Fibroblast of skin of scalp (primary cell): ENCODE measurements around the gene NPAS3.
"Not testable (repeated sequence)": the region's sequence is repeated elsewhere in the genome, so short reads cannot be mapped to it uniquely, and the experiment has no call there.

Experiments used
- DNase-seq: peaks from one replicate; pipeline ENCODE4 v3.0.0-alpha.2; 2013

Gene NPAS3

DNA sequence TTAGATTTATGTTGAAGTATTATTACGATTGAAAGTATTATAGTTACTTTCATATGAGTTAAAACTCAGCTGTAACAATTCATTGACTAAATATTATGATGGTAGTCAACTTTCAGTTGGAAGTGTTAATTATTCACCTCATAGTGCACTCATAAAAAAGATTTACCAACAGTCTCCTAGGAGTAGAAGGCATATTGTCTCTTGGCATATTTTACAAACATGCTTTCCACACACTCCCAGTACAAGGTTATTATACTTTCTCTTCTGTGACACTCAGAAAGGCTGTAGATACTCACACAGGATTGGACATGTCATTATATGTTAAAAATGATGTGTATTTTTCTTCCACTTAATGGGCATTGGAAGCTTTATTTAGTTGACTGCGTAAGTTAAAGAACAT is 147.1 kb downstream of the NPAS3 start:
- DNase-seq: no peak

DNA sequence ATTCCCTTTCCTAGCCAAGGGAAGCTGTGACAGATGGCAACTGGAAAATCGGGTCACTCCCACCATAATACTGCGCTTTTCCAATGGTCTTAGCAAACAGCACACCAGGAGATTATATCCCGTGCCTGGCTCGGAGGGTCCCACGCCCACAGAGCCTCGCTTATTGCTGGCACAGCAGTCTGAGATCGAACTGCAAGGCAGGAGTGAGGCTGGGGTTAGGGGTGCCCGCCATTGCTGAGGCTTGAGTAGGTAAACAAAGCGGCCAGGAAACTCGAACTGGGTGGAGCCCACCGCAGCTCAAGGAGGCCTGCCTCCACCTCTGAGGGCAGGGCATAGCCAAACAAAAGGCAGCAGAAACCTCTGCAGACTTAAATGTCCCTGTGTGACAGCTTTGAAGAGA is 149.6 kb downstream of the NPAS3 start:
- not testable (repeated sequence) for DNase-seq

DNA sequence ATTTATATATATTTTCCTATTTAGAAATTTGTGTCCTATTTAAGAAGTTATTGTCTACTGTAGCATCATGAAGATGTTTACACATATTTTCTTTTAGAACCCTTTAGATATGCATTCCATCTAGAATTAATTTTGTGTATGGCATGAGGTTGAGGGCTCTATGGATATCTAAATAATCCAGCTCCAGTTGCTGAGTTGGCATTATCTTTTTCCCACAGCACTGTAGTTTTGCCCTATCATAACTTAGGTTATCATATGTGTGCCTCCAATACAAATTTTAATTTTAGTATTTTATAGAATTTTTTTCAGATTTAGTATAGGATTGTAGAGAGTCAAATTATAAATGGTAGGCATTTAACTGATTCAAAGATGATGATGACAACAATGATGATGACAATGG is 159.3 kb downstream of the NPAS3 start:
- no peak for DNase-seq

DNA sequence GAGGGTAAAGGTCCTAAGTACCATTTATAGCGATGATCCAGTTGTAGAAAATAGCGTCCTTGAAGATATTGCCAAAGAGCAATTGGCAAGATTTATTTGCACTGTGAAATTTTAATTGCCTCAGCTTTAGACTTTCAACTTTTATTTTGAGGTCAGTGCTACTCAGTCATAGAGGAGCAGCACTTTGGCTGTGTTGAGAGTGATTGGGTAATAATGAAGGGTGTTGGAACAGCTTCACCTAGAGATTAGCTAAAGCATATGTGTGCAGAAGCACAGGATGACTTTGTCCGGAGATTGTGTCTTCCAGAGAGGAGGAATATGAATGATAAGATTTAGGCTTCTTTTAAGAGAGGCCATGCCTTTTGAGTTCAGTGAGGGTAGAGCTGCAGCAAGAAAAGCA is 164.8 kb downstream of the NPAS3 start:
- DNase-seq: no peak

DNA sequence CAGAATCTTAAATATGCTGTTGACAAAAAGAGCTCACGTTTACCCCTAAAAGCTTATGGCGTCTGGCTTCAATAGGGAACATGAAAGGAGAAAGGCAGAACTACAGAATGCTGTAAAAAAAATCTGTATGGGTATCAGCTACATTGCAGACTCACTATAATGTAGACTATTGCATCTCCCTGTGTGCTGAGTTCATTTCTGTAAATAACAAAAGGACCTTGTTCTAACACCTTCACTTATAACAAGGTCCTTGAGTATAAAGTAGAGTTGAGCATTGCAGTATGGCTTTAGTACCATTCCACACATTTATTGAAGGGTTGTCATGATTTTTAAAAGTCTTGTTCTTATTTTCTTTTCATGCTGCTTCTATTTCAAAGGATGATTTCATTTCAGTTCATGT is 165.3 kb downstream of the NPAS3 start:
- DNase-seq: no peak

DNA sequence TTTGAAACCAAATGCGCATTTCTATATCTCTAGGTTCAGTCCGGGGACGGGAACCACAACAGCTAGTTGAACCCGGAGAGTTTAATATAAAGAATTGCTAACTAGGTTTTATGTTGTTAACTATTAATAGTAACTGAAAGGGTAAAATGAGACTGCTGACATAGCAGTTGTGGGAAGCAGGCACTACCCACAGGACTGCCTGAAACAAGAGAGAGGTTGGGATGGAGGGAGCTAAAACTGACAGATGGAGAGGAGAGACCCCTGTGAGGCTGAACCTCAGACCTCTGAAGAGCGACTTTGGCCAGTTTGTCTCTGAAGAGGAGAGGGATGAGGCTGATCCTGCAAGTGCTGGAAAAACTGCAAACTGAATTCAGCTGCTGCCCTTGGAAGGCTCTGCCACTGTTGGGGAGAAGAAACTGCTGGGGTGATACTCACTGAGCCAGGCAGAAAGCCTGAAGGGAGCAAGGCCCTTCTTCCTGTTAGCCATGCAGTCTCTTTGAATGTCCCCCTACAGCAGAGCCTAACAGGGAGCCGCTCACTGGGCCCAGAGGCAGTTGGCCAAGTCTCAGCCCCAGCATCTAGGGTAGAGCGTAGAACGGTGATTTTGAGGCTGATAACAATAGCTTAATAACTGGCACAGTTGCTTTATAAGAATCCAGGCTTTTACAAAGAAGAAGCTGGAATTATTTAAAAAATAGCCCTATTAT is 172.2 kb downstream of the NPAS3 start:
- no peak for DNase-seq

DNA sequence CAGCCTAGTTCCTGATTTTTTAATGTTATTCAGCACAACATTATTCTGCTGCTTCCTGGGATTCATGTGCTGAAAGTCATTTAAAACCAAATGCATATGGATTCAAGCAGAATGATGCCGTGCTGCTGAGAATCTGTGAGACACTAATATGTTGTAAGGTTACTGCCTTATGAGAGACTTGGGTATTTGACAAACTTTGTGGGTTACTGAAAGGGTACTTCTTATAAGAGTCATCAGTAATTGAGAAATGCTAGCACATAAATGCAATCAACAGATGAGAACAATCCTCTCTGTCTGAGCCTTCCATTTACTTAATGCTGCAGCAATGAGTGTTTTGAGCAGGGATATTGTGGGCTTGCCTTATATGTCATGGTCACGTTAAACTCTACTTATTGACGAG is 175.7 kb downstream of the NPAS3 start:
- no peak for DNase-seq

DNA sequence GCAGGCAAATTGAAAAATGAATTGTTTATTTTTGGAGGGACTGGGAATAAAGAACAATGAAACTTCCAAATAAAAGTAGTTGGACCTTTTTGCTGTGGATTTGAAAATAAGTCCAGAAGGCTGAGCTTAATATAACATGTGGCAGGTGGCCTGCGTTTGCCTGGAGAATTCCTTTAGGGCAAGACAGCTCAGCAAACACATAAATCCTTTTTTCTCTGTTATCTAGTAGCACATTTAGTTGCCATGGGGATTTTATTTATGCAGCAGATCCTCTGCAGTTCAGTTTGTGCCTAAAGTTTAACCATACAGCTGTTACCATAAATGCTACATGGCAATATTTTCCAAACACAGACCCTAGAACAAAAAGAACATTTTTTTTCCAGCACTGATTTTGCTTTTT is 180.0 kb downstream of the NPAS3 start:
- DNase-seq: no peak

DNA sequence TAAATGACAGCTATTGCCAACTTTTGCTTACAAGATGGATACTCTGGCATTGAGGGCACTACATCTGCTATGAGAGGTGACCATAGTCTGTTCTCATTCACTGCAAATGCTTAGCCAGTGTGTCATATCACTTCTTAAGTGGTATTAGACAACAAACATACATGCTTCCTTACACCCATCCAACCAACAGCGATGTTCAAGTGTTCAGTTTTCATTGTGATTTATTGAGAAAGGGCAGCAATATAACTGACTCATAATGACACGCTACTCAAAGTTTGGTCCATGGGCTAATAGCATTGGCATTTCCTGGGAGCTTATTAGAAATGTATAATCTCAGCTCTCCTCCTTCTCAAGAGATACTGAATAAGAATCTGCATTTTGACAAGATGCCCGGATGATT is 181.7 kb downstream of the NPAS3 start:
- DNase-seq: peak; percentile 76

DNA sequence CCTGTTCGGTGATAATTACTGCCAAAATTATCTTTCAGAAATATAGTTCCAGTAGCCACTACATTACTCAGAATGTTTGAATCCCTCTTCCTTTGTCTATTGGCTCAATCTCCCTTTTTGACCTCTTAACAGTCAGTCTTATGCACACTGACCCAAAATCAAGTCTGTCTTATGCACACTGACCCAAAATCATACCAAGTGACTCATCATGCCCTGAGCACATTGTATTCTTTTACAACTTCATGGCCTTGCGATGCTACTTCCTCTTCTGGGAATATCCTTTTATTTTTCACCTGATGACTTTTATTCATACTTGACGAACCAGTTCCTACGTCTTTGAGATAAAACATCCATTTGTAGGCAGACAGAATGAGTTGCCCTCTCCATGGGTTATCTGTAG is 182.3 kb downstream of the NPAS3 start:
- DNase-seq: peak; percentile 6

DNA sequence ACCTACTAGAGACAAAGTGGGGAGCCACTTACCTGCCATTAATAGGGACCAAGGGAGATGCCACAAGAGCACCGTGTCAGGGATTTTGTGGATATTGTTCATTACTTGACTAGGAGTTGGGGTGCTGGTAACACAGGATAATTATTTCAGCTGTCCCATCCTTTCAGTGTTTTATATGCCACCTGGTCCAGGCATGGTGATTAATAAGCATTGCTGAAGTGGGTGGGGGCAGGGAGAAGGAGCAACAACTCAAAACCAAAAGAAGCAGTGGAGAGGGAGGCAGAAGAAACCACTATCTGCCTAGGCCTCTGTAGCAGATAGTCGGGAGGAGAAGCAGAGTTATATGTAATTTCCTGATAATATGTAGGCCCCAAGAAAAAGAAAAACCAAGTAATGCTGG is 184.6 kb downstream of the NPAS3 start:
- no peak for DNase-seq

DNA sequence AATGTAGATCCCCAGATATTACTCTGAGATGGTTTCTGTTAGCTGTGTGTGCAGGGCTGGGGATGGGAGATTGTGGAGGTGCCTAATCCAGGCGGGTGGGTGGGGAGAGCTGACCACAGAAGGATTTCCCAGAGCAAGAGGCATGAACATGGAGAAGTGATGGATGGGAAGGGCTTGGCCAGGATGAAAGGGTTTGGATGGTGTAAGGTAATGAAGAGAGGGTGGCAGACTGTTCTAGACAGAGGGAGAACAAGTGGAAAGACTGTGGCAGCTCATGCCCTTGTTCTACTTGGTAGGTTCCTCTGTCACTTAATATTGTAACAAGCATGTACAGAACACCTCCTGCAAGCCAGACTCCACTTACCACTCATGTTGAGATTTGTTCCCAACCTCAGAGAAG is 187.8 kb downstream of the NPAS3 start:
- DNase-seq: no peak

DNA sequence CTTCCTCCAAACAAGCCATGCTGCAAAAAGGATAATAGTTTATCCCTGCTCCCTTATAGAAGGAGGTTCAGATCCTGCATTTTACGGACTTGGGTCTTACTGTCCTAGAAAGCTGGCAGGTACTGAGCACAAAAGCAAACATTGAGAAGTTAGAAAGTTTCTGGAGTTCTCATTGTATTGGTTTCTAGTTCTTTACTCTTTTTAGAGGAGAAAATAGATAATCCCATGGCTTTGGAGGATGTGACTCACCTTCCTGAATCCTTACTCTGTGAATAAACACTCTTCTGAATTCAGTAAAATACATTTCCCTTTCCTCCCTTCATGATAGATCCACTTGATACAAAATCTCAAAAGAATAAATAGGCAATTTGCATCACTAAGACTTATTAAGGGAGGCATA is 188.9 kb downstream of the NPAS3 start:
- DNase-seq: peak; percentile 4

DNA sequence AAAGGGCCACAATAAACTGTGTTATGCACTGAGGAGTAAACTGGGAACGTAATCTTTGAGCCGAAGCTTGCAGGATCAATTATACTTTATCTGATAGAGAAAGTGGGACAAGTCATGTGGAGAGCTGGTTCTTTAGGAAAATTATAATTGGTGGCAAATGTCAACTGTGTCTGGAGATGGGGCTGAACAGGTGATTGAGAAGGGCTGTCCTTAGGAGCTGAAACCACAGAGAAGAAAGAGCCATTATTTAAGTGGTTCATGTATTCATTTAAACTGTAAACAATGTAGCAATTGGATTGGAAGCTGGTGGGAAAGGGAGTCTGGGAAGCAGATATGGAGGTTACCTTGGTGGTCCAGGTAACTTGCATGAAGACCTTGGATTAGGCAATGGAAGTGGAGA is 193.1 kb downstream of the NPAS3 start:
- no peak for DNase-seq

DNA sequence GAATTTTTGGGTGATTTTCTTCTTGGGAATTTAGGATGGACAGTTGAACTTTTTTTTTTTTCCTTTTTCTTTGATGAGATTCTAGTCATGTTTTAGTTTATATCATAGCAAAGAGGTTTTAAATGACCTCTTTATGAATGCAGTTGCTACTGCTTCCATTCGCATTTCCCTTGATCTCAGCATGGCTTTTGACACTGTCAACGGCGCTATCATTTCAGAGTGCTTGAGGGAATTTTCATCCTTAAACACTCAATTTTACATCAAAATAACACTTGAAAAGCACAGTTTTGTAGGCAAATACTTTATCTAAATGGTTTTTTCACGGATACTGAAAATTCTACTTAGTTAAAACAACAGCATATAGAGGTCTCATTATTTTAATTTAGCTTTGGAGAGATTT is 195.5 kb downstream of the NPAS3 start:
- DNase-seq: no peak

DNA sequence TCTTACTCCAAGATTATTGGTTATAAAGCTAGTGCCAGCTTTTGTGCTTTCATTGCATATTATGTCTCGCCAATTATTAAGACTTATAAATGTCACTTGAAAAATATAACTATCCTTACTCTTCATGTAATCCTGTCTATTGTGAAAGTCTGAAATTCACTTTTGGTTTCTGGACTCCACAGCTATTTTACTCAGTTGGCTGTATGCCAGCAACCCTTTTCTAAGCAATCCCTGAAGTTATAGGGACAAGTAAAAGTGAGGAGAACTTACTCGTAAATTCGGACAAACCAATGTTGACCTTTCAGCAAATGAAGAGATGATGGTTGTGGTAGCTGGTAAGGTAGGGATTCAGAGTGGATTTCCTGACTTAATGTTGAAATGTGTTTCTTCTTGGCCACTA is 196.3 kb downstream of the NPAS3 start:
- no peak for DNase-seq

DNA sequence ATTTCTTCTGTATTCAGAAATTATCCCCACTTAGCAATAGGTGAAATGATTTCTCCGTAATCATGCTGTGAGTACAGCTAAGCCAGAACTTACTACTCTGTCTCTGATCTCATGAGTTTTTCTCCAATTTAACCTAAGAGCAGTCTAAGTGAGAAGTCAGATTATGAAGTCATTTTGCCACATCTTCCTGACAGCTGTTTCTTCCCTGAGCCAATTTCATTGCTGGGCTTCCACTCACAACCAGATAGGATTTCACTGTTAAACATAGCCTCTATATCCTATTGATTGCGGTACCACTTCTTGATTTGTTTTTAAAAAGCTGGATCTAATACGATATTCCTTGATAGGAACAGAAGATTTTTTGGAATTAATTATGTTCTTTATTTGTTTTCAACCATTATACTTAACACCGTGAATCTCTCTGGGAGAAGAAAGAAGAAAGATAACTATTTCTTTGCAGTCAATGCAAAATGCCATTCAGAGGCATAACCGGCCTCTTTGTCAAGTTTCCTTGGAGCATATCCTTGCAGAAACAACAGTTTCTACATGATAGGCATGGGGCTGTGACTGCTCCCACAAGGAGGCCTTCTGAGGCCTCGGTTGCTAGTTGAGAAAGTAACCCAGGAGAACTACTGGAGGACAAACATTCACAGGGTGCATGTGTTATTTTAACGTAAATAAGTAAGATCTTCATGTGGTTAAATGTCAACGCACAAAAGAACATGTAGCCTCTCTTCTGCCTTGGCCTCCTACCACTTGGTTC is 212.2 kb downstream of the NPAS3 start:
- no peak for DNase-seq

DNA sequence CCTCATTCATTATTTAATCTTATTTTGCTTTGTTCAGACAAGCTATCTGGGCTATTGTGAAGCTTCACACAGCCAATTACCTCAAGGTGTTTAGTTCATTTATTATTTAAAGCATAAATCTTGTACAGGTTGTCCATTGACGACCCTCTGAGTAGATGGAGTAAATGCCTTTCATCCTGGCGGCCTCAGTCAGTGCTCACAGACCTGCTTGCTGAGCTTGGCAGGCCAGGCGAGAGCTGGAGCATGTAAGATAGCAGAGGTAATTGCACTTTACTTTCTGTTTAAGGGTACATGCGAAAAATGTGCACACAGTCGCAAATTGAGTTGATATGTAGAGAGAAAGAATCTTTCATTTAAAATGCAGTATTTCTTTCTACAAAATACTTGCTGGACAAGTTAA is 224.4 kb downstream of the NPAS3 start:
- DNase-seq: no peak

DNA sequence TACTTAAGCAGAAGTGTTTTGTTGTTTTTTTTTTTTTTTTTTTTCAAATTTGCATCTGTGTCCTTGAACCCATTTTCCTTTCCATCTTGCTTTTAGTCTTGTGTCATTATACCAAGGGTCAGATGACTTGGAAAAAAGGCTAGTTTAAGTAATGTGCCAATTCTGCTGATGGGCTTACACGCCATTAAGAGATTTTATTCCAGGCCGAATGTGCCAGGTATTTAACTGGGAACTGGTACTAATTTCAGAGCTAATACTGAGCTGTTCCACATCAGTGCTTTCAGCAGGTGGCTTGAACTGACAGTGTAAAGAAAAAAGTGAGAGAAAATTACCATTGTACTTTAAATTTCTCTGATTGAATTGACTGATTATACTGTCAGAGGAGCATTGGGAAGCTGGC is 224.9 kb downstream of the NPAS3 start:
- DNase-seq: no peak

DNA sequence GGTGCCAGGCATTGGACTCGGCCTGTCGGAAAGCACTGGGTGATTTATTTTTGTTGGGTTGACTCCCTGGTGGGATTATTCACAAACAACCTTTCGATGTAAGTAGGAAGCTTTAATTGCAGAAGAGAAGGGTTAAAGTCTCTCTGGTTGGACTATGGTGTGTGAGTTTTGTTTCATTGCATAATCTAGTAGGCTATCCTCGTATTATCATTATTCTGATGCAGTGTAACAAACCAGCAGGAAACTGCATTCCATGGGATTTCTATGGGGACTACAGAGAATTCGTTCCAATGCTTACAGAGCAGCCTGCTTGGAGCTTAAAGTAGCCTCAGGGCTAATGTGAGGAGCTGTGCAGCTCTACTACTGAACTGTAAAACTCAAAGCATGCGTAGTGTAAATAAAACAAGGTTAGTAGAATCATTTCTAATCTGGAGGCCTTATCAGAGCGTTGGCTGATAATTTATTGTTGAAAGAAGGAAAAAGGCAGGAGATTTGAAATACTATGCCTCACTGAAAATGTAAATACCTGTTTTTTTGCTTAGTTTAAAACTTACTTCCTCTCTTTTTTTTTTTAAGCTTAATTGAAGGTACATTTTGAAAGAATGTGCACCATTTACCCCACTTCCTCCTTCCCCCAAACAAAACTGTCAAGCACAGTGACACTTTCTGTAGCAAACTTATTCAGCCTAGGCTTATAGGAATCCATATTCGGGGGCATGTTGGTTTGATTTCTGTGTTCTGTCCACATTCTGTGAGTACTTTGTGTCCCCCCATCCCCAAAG is 226.7 kb downstream of the NPAS3 start:
- peak; percentile 61 for DNase-seq

DNA sequence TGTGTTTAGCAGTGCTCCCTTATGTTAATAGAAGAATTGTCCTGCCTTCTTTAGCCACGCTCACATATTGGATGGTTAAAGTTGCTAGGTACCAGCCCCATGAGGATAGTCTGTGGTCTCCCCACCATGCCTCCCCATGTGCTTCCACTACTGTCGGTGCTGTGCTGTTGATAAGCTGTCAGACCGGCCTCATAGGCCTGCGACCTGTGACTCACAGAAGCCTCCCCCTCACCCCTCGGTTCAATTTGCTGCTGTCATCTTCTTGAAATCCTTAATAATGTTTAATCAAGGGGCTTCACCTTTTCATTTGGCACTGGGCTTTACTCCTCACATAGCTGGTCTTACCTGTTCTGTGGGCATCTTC is 227.2 kb downstream of the NPAS3 start:
- no peak for DNase-seq

DNA sequence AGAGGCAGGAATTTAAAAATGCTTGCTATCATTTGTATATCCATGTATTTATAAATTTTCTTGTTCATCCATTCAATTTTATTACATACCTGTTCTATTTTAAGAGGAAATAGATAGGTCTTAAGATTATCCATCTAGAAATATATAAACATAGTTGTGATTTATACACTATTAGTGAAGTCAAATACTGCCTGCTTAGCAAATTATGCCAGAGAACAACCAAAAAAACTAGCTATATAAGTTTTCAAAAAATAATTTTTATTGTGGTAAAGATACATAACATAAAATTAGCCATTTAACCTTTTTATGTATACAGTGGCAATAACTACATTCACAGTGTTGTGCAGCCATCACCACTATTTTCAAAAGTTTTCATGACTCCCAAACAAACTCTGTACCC is 237.3 kb downstream of the NPAS3 start:
- DNase-seq: no peak

DNA sequence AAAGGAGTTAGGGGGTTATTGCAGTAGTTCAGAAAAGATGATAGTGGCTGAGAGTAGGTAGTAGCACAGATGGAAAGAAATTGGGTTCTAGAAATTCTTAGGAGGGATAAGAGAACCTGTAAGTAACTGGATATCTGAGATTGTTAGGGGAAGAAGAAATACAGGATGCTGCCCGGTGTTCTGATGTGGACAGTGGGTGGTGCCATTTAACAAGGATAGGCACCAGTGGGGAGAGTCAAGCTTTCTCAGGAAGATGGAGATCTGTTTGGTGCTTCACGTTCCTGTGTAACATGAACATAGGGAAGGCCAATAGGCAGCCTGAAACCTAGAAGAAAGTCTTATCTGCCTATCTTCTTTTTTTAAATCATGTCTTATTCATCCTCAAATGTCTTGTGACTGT is 245.9 kb downstream of the NPAS3 start:
- DNase-seq: peak; percentile 35

DNA sequence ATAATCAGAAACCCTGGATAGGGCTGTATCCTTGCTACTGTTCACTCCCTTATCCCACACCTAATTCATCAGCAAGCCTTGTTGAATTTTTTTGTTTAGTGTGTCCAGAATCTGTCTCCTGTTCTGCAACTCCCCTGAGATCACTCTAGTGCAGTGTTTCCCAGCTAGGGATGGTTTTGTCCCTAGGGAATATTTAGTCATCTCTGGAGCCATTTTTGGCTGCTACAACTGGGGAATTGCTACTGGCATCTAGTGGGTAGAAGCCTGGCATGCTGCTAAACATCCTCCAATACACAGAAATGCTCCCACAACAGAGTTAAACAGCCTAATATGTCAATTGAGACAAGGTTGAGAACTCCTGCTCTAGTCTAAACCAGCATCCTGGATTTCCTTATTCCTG is 248.0 kb downstream of the NPAS3 start:
- peak; percentile 21 for DNase-seq
